Activated naive CD4-positive, alpha-beta T cell treated with anti-CD3 and anti-CD28 coated beads for 36 hours (primary cell): ENCODE measurements around the gene VPS51. TPM values are rescaled to one million over a fixed set of nuclear protein-coding genes. Genes with fewer than 3 reads are reported as not detected.

ENCODE experiments used
- CTCF ChIA-PET: fragments of 350-600 bp; sonication (Branson Sonifier 250); formaldehyde crosslinking; loops from one replicate; lab custom pipeline; 2021; ENCODE audit warnings: antibody characterized with exemption; lab: Charles Lee
- DNase-seq: peaks from one replicate; pipeline ENCODE4 v3.0.0-alpha.2; 2020
- H3K27ac Mint-ChIP-seq: one replicate; pipeline ENCODE4 v1.8.0; 2021; ENCODE audit warnings: mild to moderate bottlenecking, mixed read lengths
- H3K27me3 Mint-ChIP-seq: one replicate; pipeline ENCODE4 v1.8.0; 2021; ENCODE audit warnings: low read depth, mixed read lengths
- H3K36me3 Mint-ChIP-seq: one replicate; pipeline ENCODE4 v1.8.0; 2021; ENCODE audit warnings: low read depth, mixed read lengths
- H3K4me1 Mint-ChIP-seq: one replicate; pipeline ENCODE4 v1.8.0; 2021; ENCODE audit warnings: low read depth, mixed read lengths
- H3K4me3 Mint-ChIP-seq: one replicate; pipeline ENCODE4 v1.8.0; 2021; ENCODE audit warnings: mild to moderate bottlenecking, moderate library complexity, mixed read lengths
- H3K9me3 Mint-ChIP-seq: one replicate; pipeline ENCODE4 v1.8.0; 2021; ENCODE audit warnings: mixed read lengths
- intact Hi-C: fragments of 100-400 bp; cut with micrococcal nuclease; formaldehyde crosslinking; loops from one replicate; pipeline ENCODE4 v1.15.1; 2023
- total RNA-seq, 2 experiments: library from RNA; stranded (reverse); gene quantifications; one replicate each; pipeline ENCODE4 v1.2.3, GENCODE V29; 2021

VPS51 gene
- total RNA-seq, 2 experiments from 2014 or later = 90.8 to 96.0 TPM

DNA sequence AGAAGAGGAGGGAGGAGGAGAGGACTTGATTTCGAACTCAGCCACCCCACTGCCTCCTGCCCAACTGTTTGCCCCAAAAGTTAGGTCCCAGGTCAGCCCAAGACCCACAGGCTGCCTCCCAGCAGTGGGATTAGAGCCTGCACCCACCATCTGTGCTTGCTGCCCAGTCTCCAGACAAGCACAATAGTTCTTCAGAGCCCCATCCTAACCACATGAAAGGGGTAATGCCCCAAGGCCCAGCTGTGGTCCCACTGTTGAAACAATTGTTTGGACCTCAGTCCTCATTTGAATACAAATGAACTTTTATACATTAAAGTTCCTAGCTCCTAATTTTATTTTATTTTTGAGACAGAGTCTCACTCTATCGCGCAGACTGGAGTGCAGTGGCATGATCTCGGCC is 5.4 kb upstream of the VPS51 start:
- no peak overlapping the region for H3K27ac Mint-ChIP-seq
- no peak for DNase-seq
- intact Hi-C loops = no loop called here
- no peaks in the 10 kb centered on the region for H3K27me3 Mint-ChIP-seq
- H3K4me3 Mint-ChIP-seq = no peak overlapping the region
- H3K9me3 Mint-ChIP-seq = no peaks in the 10 kb centered on the region
- peaks cover 4% of the 10 kb centered on the region for H3K4me1 Mint-ChIP-seq
- CTCF ChIA-PET = interaction anchor here (1.3 kb wide), 1 partner anchor 20 kb away, joined by 3 read pairs; no protein-coding TSS in a partner anchor
- peaks cover 14% of the 10 kb centered on the region for H3K36me3 Mint-ChIP-seq

DNA sequence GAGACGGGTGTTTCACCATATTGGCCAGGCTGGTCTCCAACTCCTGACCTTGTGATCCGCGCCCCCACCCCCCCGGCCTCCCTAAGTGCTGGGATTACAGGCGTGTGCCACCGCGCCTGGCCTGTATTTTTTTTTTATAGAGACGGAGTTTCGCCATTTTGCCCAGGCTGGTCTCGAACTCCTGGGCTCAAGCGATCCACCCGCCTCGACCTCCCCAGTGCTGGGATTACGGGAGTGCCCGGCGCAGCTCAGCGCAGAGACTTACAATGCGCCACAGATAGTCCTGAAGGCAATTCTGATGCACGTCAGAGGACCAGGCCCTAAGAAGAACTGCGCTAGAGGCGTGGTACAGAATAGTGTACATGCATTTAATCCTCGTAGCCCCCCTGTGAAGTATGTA is 587 bp upstream of the VPS51 start:
- peak overlapping the region; percentile 94 for H3K4me3 Mint-ChIP-seq
- H3K36me3 Mint-ChIP-seq = peaks cover 2% of the 10 kb centered on the region
- CTCF ChIA-PET = interaction anchor here (2.5 kb wide), 1 partner anchor 16 kb away, joined by 17 read pairs; the partner anchor contains the start of gene TM7SF2
- H3K27ac Mint-ChIP-seq = peak overlapping the region; percentile 95
- no peaks in the 10 kb centered on the region for H3K9me3 Mint-ChIP-seq
- intact Hi-C loops = no loop called here
- no peak for DNase-seq
- peaks cover 17% of the 10 kb centered on the region for H3K4me1 Mint-ChIP-seq
- H3K27me3 Mint-ChIP-seq = no peaks in the 10 kb centered on the region

DNA sequence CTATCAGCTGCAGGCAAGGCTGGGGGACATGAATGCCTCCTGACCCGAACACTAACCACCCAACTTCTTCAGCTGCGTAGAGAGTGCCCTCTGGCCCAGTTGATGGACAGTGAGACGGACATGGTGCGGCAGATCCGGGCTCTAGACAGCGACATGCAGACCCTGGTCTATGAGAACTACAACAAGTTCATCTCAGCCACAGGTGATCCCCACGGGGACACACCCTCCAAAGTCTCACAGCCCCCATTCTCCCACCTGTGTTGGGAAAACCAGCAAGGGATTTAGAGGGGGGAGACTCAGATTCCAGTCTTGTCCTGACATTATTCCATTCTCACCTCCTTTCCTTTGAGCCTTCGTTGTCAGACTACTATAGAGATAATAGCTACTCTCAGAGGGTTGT is 912 bp downstream of the VPS51 start:
- Mint-ChIP-seq H3K9me3 (no peaks in the 10 kb centered on the region), H3K4me1 (peaks cover 17% of the 10 kb centered on the region), H3K4me3 (peak overlapping the region; percentile 94), H3K27ac (peak overlapping the region; percentile 24), H3K36me3 (peaks cover 2% of the 10 kb centered on the region), H3K27me3 (no peaks in the 10 kb centered on the region)
- DNase-seq = no peak
- CTCF ChIA-PET = interaction anchor here (1.7 to 5.1 kb wide), 2 partner anchors 15 to 84 kb away, joined by 4 to 41 read pairs; partner anchors contain the start of gene TM7SF2
- intact Hi-C loops = loop anchor here (1.0 to 2.0 kb wide), 6 partner anchors 13 to 70 kb away; partner anchors contain the start of genes CDCA5, FAU, MRPL49 and SNX15

DNA sequence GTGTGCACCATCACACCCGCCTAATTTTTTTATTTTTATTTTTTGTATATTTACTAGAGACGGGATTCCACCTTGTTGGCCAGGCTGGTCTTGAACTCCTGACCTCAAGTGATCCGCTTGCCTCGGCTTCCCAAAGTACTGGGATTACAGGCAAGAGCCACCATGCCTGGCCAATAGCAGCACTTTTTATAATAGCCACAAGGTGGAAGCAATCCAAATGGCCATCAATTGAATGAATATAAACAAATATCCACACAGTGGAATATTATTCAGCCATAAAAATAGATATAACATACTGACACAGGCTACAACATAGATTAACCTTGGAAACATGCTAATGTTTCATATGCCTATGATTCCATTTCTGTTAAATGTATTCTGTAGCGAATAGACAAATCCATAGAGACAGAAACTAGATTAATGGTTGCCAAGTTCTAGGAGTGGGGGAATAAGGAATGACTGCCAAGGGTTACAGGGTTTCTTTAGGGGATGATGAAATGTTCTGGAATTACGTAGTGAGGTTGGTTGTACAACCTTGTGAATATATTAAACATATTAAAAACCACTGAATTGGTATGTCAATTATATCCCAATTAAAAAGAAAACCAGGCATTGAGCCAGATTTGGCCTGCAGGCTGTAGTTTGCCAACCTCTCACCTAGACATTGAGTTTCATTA is 4.8 kb downstream of the VPS51 start:
- no peak overlapping the region for H3K27ac Mint-ChIP-seq
- CTCF ChIA-PET = interaction anchor here (1.2 to 5.1 kb wide), 4 partner anchors 11 to 18 kb away, joined by 3 to 41 read pairs (median 10); partner anchors contain the start of genes TM7SF2 and ZNHIT2
- H3K36me3 Mint-ChIP-seq = peaks cover 4% of the 10 kb centered on the region
- no peak for DNase-seq
- H3K9me3 Mint-ChIP-seq = no peaks in the 10 kb centered on the region
- peaks cover 19% of the 10 kb centered on the region for H3K4me1 Mint-ChIP-seq
- no peaks in the 10 kb centered on the region for H3K27me3 Mint-ChIP-seq
- no peak overlapping the region for H3K4me3 Mint-ChIP-seq
- intact Hi-C loops = no loop called here

DNA sequence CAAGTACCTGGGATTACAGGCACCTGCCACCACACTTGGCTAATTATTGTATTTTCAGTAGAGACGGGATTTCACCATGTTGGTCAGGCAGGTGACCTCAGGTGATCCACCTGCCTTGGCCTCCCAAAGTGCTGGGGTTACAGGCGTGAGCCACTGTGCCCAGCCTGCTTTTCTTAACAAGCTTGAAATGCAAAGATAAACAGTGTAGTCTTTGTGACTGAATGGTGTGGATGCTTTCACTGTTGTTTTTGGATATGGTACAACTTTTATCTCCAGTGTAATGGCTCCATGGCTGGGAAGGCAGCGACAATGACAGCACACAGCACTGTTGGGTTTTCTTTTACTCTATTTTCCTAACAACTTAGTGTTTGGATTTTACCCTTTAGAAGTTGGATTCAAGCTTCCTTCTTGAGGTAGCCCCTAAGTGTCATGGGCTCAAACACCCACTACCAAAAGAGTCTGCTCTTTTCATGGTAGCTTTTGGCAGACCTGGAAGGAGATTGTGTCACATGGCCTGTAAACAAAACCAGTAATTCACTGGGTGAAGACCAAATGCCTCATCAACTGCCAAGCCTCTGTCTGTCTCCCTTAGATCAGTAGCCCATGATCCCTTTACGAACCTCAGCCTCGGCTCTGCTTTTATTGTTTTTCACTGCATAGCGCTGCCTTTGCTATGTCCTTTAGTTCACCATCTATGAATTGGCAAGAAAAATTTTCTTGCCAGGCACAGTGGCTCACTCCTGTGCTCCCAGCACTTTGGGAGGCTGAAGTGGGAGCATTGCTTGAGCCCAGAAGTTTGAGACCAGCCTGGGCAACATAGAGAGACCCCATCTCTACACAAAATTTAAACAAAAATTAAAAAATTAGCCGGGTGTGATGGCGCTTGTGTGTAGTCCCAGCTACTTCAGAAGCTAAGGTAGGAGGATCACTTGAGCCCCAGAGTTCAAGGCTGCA is 6.4 kb downstream of the VPS51 start:
- intact Hi-C loops = no loop called here
- no peak for DNase-seq
- no peak overlapping the region for H3K27ac Mint-ChIP-seq
- H3K9me3 Mint-ChIP-seq = no peaks in the 10 kb centered on the region
- H3K27me3 Mint-ChIP-seq = no peaks in the 10 kb centered on the region
- peaks cover 4% of the 10 kb centered on the region for H3K36me3 Mint-ChIP-seq
- no peak overlapping the region for H3K4me3 Mint-ChIP-seq
- CTCF ChIA-PET = interaction anchor here (0.6 to 3.4 kb wide), 5 partner anchors 9 to 272 kb away, joined by 3 to 16 read pairs (median 4); partner anchors contain the start of genes TM7SF2 and ZNHIT2
- peaks cover 12% of the 10 kb centered on the region for H3K4me1 Mint-ChIP-seq

DNA sequence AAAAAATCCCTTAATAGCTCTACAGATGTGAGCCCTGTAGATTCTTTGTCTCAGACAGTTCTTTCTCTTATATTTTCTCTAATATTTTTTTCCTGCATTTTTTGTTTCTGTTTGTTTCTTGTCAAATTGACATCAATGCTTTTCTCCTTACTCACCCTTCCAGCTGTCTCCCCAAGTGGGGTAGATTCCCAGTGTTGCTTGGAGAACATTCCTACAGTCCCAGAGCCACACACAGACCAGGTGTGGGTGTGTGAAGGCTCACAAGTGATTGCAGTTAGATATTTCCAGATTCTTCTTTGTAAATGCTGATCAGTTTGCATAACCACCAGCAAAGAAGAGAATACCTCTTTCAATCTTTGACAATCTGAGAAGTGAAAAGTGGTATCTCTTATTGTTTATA is 7.5 kb downstream of the VPS51 start:
- no peak for DNase-seq
- Mint-ChIP-seq H3K4me3 (no peak overlapping the region), H3K36me3 (peaks cover 4% of the 10 kb centered on the region), H3K9me3 (no peaks in the 10 kb centered on the region), H3K27me3 (no peaks in the 10 kb centered on the region), H3K27ac (no peak overlapping the region), H3K4me1 (peaks cover 6% of the 10 kb centered on the region)
- CTCF ChIA-PET = interaction anchor here (0.6 to 3.4 kb wide), 2 partner anchors 8 to 29 kb away, joined by 3 to 16 read pairs; partner anchors contain the start of gene TM7SF2
- intact Hi-C loops = no loop called here

DNA sequence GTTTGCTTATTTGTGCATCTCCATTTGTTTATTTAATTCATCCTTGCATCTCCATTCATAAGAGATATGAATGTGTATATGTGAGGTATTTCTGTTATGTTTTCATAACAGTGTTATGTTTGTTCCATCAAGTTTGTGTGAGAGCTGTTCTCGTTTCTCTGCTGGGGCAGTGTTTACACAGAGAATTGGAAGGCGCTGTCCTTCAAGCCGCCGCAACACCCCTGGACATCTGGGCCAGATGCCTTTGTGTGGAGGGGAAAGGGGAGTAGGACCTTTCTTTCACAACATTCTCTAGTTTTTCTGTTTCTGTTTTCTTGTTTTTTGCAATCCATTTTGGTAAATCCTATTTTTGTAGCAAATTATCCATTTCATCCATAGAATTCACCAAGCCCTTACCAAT is 8.6 kb downstream of the VPS51 start:
- Mint-ChIP-seq H3K9me3 (no peaks in the 10 kb centered on the region), H3K4me1 (peaks cover 6% of the 10 kb centered on the region), H3K27me3 (no peaks in the 10 kb centered on the region), H3K27ac (peak overlapping the region; percentile 6), H3K4me3 (no peak overlapping the region), H3K36me3 (peaks cover 4% of the 10 kb centered on the region)
- CTCF ChIA-PET = no interaction called here
- DNase-seq = no peak
- intact Hi-C loops = no loop called here

DNA sequence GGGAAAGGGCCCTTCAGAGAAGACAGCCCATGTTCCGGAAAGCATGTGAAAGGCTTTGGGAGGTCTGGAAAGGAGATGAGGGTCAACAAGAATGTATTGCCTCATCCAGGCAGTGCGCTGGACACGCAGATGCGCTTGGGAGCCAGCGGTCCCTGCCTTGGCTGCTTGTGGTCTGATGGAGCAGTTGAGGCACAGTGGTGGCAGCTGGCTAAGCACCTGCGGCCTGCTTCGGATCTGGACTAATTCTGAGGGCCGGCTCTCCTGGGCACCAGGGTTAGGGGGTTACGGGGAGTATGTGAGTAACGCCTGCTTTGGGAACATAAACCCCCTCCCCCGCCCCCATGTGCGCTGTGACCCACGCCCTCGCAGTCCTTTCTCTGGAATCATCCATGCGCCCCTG is 11.1 kb downstream of the VPS51 start:
- Mint-ChIP-seq H3K9me3 (no peaks in the 10 kb centered on the region), H3K4me3 (no peak overlapping the region), H3K27me3 (no peaks in the 10 kb centered on the region), H3K4me1 (peaks cover 27% of the 10 kb centered on the region), H3K27ac (no peak overlapping the region), H3K36me3 (peaks cover 1% of the 10 kb centered on the region)
- CTCF ChIA-PET = no interaction called here
- intact Hi-C loops = no loop called here
- no peak for DNase-seq

DNA sequence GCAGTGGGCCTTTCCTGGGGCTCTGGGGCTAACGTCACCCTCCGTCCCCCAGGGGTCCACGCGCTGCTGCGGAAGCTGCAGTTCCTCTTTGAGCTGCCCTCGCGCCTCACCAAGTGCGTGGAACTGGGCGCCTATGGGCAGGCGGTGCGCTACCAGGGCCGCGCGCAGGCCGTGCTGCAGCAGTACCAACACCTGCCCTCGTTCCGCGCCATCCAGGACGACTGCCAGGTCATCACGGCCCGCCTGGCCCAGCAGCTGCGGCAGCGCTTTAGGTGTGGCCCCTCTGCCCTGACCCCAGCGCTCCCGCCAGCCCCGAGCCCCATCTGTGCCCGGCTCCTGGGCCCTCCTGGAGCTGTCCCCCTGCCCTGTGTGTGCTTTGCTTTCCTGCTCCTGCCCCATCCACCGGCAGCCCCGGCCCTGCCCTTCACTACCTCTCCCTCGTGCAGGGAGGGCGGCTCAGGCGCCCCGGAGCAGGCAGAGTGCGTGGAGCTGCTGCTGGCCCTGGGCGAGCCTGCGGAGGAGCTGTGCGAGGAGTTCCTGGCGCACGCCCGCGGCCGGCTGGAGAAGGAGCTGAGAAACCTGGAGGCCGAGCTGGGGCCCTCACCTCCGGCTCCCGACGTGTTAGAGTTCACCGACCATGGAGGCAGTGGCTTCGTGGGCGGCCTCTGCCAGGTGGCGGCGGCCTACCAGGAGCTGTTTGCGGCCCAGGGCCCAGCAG is 11.9 kb downstream of the VPS51 start:
- Mint-ChIP-seq H3K27ac (no peak overlapping the region), H3K27me3 (no peaks in the 10 kb centered on the region), H3K4me3 (no peak overlapping the region), H3K9me3 (no peaks in the 10 kb centered on the region), H3K4me1 (peaks cover 27% of the 10 kb centered on the region), H3K36me3 (peaks cover 1% of the 10 kb centered on the region)
- intact Hi-C loops = no loop called here
- DNase-seq = no peak
- CTCF ChIA-PET = no interaction called here

DNA sequence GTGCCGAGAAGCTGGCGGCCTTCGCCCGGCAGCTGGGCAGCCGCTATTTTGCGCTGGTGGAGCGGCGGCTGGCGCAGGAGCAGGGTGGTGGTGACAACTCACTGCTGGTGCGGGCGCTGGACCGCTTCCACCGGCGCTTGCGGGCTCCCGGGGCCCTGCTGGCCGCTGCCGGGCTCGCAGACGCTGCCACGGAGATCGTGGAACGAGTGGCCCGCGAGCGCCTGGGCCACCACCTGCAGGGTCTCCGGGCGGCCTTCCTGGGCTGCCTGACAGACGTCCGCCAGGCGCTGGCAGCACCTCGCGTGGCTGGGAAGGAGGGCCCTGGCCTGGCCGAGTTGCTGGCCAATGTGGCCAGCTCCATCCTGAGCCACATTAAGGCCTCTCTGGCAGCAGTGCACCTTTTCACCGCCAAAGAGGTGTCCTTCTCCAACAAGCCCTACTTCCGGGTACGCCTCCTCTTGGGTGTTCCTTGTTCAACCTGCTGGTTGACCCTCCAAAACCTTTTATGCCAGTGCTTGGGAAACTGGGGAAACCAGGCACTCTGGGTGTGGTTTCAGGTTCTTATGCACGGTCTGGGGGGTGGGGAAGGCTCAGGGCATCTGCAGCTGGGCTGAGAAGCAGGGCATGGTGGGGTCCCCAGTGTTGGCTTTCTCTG is 12.6 kb downstream of the VPS51 start:
- H3K9me3 Mint-ChIP-seq = no peaks in the 10 kb centered on the region
- CTCF ChIA-PET = interaction anchor here (0.7 kb wide), 1 partner anchor 207 kb away, joined by 3 read pairs; no protein-coding TSS in a partner anchor
- peaks cover 34% of the 10 kb centered on the region for H3K4me1 Mint-ChIP-seq
- intact Hi-C loops = no loop called here
- no peaks in the 10 kb centered on the region for H3K27me3 Mint-ChIP-seq
- no peak overlapping the region for H3K4me3 Mint-ChIP-seq
- no peak overlapping the region for H3K27ac Mint-ChIP-seq
- H3K36me3 Mint-ChIP-seq = peaks cover 1% of the 10 kb centered on the region
- DNase-seq = no peak
